ENCODE data around the gene A3GALT2.

Gene A3GALT2

GRCh38 chr1:33366762-33367484 lies 46.0 kb upstream of the A3GALT2 start:
- in situ Hi-C loops (cut with HindIII; ENCODE audit: low sequenced_read_pairs) = no loop called here
- no peak overlapping the region for H3K4me3 ChIP-seq (ENCODE audit: low read depth, low read length)
- TF ChIP-seq, protein P1, sequence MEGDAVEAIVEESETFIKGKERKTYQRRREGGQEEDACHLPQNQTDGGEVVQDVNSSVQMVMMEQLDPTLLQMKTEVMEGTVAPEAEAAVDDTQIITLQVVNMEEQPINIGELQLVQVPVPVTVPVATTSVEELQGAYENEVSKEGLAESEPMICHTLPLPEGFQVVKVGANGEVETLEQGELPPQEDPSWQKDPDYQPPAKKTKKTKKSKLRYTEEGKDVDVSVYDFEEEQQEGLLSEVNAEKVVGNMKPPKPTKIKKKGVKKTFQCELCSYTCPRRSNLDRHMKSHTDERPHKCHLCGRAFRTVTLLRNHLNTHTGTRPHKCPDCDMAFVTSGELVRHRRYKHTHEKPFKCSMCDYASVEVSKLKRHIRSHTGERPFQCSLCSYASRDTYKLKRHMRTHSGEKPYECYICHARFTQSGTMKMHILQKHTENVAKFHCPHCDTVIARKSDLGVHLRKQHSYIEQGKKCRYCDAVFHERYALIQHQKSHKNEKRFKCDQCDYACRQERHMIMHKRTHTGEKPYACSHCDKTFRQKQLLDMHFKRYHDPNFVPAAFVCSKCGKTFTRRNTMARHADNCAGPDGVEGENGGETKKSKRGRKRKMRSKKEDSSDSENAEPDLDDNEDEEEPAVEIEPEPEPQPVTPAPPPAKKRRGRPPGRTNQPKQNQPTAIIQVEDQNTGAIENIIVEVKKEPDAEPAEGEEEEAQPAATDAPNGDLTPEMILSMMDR (IDR thresholded peaks at IDR 0.05; ENCODE audit: low read depth, low read length, missing control alignments) = no peak
- no peak for DNase-seq (ENCODE audit: low read depth)

DNA sequence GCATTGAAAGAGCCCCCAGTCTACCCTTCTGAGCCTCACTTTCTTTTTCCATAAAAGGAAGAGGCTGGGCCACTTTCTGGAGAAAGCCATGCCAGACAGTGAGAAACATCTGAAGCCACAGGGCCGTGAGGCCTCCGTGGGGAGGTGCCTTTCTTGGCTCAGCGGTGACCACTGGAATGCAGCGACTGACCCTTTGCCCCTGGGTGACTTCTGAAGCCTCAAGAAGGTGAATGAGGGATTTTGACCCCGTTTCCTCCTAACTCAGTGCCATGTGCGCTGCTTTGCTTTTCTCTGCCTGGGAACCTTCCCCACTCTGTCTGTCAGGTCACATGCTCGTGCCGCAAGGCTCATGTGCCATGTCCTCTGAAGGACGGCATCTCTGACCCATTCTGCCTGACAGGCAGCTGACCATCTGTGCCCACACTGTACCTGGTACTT lies 44.7 kb upstream of the A3GALT2 start:
- in situ Hi-C loops (cut with HindIII; ENCODE audit: low sequenced_read_pairs) = no loop called here
- peak; percentile 55 for DNase-seq (ENCODE audit: low read depth)
- no peak overlapping the region for H3K4me3 ChIP-seq (ENCODE audit: low read depth, low read length)
- TF ChIP-seq, protein P1 (IDR thresholded peaks at IDR 0.05; ENCODE audit: low read depth, low read length, missing control alignments) = no peak

DNA sequence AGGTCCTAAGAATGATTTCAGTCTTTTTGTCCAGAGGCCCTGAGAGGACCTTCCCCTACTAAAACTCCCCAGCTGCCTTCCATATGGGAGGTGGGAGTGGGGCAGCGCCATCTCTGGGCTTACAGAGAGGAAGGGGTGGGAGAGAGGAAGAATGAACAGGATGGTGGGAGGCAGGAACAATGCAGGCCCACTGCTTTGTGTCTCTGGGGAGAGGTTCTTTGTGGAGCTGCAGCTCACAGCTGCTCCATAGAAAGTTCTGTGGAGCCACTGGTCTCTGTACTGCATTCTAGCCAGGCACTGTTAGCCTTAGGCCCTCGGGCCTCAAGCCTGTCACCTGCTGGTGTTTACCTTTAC lies 43.6 kb upstream of the A3GALT2 start:
- in situ Hi-C loops (cut with HindIII; ENCODE audit: low sequenced_read_pairs) = no loop called here
- TF ChIP-seq, protein P1 (IDR thresholded peaks at IDR 0.05; ENCODE audit: low read depth, low read length, missing control alignments) = no peak
- H3K4me3 ChIP-seq (ENCODE audit: low read depth, low read length) = no peak overlapping the region
- DNase-seq (ENCODE audit: low read depth) = no peak

GRCh38 chr1:33363470-33363861 lies 42.6 kb upstream of the A3GALT2 start:
- TF ChIP-seq, protein P1 (IDR thresholded peaks at IDR 0.05; ENCODE audit: low read depth, low read length, missing control alignments) = no peak
- DNase-seq (ENCODE audit: low read depth) = no peak
- in situ Hi-C loops (cut with HindIII; ENCODE audit: low sequenced_read_pairs) = no loop called here
- H3K4me3 ChIP-seq (ENCODE audit: low read depth, low read length) = no peak overlapping the region

DNA sequence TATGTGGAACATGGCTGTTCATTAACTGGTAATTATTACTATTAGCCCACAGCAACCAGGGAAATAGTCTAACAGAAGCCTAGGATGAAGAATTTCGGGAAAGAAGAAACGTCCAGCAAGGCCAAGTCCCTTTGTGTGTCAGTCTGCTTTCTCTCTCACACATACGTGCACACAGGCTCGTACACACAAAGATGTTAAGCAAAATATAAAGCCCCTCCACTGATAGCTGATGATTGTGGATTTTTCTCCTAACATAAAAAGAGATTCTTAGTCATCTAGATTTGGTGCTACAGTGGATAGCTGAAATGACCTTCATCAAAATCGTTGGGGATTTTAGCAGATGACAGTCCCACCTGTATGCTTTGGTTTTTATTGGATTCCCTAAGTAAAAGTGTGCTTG lies 42.1 kb upstream of the A3GALT2 start:
- in situ Hi-C loops (cut with HindIII; ENCODE audit: low sequenced_read_pairs) = no loop called here
- DNase-seq (ENCODE audit: low read depth) = no peak
- TF ChIP-seq, protein P1 (IDR thresholded peaks at IDR 0.05; ENCODE audit: low read depth, low read length, missing control alignments) = no peak

GRCh38 chr1:33361532-33362235 lies 40.8 kb upstream of the A3GALT2 start:
- TF ChIP-seq, protein P1 (IDR thresholded peaks at IDR 0.05; ENCODE audit: low read depth, low read length, missing control alignments) = no peak
- no peak overlapping the region for H3K4me3 ChIP-seq (ENCODE audit: low read depth, low read length)
- no peak for DNase-seq (ENCODE audit: low read depth)
- in situ Hi-C loops (cut with HindIII; ENCODE audit: low sequenced_read_pairs) = no loop called here

More for the DNA sequence above, 42.1 kb upstream of the A3GALT2 start:
- no peak overlapping the region for H3K4me3 ChIP-seq (ENCODE audit: low read depth, low read length)

Data from astrocyte of the cerebellum (primary cell).